ENCODE data around the gene MEGF6.

The MEGF6 gene

GRCh38 chr1:3516911-3517675 is 94.2 kb downstream of the MEGF6 start:
- no peak for DNase-seq

DNA sequence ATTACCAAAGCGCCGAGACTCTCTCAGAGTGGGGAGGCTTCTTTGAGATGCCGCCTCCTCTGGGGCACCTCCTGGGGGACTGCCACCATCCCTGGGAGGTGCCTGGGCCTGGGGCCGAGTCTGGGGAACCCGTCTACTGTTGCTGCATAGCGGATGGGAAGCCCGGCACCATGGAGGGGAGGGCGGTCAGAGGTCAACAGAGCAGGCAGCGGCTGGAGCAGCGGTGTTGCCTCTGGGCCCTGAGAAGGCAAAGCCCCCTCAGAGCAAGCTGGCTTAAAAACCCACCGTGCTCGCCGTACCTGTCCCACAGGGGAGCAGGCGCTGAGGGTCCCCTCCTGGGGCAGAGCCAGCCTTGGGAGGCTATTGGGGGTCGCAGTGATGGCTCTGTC is 94.8 kb downstream of the MEGF6 start:
- no peak for DNase-seq

DNA sequence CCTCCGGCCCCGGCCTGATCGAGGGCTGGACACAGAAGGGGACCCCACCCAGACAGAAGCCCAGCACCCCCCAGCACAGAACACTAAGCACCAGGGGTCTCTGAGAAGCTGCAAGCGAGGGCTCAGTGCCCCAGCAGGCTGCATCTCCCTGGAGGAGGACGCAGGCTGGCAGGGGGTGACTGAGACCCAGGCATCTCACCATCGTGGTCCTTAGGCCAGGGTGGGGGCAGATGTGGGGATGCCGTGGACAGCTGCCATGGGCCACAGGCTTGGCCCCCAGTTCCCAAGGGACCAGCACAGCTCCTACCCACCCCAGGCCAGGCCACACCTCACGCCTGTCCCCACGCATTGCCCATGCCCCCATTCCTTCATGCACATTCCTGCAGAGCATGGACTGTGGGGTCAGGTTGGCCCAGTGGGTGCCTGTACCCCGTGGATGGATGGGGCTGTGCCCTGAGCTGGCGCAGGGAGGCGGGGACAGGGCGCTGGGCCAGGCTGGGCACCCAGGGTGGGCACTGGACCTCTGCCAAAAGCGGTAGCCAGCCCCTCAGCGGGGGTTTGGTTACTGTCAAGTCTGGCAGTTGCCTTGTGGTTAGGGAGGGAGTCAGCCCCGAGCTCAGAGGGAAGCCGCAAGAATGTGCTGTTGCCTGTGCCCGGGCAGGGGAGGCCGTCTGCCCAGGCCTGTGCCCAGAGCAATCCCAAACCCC is 95.4 kb downstream of the MEGF6 start:
- DNase-seq = no peak

GRCh38 chr1:3515272-3515671 is 96.0 kb downstream of the MEGF6 start:
- DNase-seq = no peak

GRCh38 chr1:3514404-3514803 is 96.9 kb downstream of the MEGF6 start:
- DNase-seq = no peak

GRCh38 chr1:3511856-3512255 is 99.5 kb downstream of the MEGF6 start:
- DNase-seq = no peak

DNA sequence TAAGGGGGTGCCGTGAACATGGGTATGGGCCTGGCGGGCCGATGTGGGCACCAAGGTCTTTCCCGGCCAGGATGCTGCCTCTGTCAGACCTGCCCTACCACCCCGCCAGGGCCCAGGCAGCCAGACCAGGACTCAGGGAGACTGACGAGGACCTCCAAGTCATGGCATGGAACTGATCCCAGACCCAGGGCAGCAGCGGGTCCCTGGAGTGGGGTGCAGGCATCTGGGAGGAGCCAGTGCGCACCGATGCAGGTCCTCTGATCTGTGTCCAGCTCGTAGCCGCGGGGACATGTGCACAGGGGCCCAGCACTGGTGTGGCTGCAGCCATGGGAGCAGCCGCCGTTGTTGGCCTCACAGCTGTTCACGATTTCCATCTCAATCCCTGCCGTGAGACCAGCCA is 100.0 kb downstream of the MEGF6 start:
- DNase-seq = no peak

- no peak for DNase-seq
Observed at GRCh38 chr1:3510956-3511250, 100.4 kb downstream of the MEGF6 start.

DNA sequence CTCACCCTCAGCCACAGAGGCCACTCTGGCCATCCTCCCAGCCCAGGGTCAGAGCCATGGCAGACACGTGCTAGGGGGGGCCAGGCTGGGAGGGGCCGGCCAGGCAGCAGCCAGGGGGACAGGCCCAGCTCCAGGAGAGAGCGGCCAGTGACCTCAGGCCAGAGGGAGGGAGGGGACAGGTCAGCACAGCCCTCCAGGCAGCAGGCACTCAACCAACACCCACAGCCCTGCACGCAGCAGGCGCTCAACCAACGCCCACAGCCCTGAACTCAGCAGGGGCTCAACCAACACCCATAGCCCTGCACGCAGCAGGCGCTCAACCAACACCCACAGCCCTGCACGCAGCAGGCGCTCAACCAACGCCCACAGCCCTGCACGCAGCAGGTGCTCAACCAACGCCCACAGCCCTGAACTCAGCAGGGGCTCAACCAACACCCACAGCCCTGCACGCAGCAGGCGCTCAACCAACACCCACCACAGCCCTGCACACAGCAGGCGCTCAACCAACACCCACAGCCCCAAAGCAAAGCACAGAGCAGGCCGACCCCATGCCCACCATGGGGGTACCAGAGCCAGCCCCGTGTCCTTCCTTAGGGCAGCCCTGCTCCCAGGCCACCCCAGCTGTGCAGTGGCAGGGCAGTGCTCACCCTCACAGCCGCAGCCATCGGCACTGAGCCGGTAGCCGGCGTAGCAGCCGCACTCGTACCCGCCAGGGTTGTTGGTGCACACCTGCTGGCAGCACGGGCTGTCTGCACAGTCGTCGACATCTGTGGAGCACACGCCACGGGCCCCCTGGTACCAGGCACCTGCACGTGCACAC is 101.0 kb downstream of the MEGF6 start:
- DNase-seq = no peak

DNA sequence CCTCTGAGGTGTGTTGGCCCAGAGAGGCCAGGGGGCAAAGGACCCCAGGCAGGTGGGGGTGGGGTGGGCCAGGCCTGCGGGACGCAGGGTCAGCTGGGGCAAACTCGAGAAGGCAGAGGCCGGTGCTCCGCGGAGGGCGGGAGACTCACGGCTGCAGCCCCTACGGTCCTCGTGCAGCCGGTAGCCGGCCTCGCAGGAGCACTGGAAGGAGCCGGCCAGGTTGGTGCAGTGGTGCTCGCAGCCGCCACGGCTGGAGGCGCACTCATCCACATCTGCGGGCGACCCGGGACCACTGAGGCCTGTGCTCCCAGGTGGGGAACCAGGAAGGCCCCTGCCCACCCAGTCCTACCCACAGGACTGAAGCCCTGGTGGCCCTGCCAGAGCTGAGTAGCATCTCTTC is 101.6 kb downstream of the MEGF6 start:
- DNase-seq = no peak

- no peak for DNase-seq
Observed at GRCh38 chr1:3508757-3509415, 102.4 kb downstream of the MEGF6 start.

DNA sequence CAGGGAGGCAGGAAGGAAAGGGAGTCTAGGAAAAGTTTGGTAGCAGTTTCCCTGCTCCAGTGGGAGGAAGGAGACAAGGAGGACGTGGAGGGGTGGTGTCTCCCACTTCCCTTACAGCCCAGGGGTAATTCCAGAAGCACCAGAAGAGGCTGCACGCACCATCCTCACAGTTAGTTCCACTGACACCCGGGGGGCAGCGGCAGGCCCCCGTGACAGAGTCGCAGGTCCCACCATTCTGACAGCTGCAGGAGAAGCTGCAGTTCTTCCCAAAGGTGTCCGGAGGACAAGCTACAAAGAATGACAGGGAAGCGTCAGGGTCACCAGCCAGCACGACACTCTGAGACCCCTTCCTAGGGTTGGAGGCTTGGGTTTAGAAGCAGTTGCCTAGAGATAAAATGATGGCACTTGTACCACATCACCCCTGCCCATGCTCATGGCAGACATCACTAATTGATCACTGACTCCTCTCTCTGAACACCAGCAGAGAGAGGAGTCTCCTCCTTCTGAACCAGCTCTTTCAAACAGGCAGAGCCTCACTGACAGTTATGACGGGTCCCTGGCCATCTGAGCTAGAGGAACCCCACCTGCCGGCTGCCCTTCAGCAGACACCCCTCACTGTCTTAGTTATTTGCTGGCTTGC is 103.6 kb downstream of the MEGF6 start:
- DNase-seq = no peak

DNA sequence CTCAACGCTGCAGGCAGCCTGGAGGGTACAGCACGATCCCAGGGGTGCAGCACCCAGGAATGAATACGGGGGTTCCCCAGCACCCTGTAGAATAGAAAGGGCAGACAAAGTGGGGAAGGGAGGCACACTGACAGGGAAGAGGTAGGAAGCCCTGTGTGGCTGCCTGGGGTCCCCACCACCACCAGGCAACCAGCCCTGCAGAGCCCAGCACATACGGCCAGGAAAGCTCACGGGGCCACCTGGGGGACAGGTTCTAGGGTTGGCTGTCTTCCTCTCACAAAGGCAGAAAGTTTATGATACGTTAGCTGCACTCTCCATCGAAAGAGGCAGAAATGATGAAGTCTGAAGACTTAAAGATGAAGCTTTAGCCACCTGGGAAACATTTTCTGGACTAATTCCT is 104.4 kb downstream of the MEGF6 start:
- DNase-seq = no peak

DNA sequence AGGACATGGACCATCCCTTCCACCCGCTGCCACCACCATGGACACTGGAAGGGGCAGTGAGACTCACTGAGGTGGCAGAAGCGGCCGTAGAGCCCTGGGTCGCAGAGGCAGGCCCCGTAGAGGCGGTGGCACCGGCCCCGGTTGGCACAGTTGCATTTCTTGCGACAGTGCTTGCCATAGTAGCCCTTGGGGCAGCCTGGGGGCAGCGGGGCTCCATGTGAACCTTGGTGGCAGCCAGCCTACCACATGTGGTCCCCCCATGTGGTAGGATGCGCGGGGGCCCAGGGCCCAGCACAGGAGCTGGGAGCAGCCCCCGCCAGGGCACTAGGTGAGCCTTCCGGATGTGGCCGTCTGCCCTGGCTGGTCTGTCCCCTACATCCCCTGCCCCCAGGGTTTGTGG is 105.3 kb downstream of the MEGF6 start:
- DNase-seq = no peak

- DNase-seq = no peak
Observed at GRCh38 chr1:3505161-3505560, 106.1 kb downstream of the MEGF6 start.

GRCh38 chr1:3504822-3505153 is 106.5 kb downstream of the MEGF6 start:
- no peak for DNase-seq

DNA sequence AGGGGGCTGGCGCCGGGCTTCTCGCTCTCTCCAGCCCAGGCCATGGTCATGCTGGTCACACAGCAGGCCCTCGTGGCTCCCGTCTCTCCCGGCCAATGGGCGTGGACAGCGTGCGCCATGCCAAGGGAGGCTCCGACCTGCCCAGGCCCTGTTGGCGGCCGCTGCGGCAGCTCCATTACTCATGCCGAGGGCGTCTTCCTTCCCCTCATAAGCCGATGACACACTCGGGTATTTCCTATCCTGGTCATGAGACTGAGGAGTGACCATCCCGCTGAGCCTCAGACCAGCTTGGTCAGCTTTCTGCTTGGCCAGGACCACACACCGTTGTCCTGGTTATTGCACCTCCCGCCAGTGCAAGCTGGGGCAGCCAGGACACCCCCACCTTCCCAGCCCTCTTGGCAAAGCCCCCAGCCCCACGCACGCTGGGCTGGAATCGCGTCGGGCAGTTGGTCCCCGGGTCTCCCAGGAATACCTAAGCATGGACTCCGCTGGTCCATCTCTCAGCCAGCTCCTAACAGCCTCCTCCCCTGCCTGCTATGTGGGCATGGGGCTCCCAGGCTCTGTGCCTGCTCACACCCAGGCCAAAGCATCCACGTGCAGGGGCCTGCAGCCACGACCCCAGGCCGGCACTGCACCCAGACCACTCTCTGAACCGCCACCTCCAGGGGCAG is 107.0 kb downstream of the MEGF6 start:
- DNase-seq = no peak

DNA sequence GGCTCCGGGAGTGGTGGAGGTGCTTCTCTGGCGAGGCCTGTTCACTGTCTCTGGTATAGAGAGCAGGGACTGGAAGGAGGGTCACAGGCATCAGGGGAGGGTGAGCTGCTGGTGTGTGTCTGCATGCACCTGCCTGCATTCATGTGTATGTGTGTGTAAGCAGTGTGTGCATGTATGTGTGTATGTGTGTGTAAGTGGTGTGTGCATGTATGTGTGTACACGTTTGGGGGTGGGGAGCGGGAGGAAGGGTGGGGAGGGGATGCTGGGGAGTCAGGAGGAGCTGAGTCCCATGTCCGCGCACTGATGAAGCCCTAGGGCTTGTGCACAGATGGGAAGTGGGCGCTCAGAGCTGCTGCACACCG is 107.8 kb downstream of the MEGF6 start:
- DNase-seq = no peak

DNA sequence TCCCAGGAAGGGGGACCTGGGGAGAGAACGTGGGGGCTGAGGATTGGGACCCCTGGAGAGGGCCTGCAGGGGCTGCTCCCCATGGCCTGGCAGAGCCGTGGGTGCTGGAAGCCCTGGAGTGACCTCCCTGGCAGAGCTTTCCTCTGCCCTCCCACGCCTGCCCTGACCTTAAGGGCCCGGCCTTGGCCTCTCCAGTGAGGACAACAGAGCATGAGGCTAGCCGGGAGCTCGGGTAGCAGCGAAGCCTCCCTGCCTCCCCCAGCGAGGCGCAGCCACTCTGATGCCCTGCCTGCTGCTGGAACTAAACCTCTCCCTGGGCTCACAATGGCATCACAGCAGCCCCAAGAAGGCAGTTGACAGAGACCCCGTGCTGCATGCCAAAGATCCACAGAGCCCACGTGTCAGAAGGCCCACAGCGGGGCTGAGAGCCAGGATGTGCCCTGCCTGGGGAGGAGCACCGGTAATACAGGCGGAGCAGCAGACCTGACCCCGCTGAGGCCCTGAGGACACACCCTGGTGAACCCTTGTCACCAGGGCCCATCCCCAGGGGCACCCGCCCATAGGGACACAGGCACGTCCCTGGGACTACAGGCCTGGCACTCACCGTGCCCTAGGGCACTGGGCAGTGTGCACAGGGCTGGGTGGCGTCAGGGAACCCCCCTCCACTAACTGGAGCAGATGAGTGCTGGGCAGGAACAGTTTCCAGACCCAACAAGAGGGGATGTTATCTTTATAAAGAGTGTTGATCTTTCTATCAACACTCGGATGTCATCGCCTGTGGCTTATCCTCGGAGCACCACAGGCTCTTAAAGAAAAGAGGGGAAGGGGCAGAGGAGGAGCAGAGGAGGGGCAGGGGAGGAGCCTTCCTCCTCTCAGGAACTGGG is 108.4 kb downstream of the MEGF6 start:
- no peak for DNase-seq

- DNase-seq = peak; percentile 37
Observed at GRCh38 chr1:3501856-3502640, 109.3 kb downstream of the MEGF6 start.

GRCh38 chr1:3501437-3501836 is 109.9 kb downstream of the MEGF6 start:
- DNase-seq = no peak
